ENCODE measurements around the gene CACNA1F. TPM values are rescaled to one million over a fixed set of nuclear protein-coding genes. Genes with fewer than 3 reads are reported as not detected.

The CACNA1F gene
- total and polyA plus RNA-seq, 4 donors = 0.10 to 0.55 (median 0.42) TPM

GRCh38 chrX:49186125-49187027, 46.8 kb downstream of the CACNA1F start, which contains the start of gene PRICKLE3:
Gene PRICKLE3, minus strand, starts transcription at chrX:49186373. Its CDS starts 76 bp downstream, at chrX:49186297.
- H3K27ac ChIP-seq (ENCODE audit: low read depth in 1 of 2, low read length in 1 of 2) = peak within 1 kb of the TSS; percentile 76 to 90
- 30 to 44% methylated on average over 11 to 62 of the region's 62 CpGs for WGBS, 2 donors
- H3K9me3 ChIP-seq (ENCODE audit: control insufficient read depth in 4 of 4, insufficient read depth in 3 of 4, low read length in 3 of 4) = peaks cover 0 to 2% (median 0%) of the 10 kb centered on the region in 4 donors
- H3K27me3 ChIP-seq (ENCODE audit: control insufficient read depth in 3 of 3, insufficient read depth in 3 of 3, low read length in 2 of 3) = no peaks in the 10 kb centered on the region
- peak; percentile 39 for TF ChIP-seq CTCF (IDR thresholded peaks at IDR 0.05; ENCODE audit: control extremely low read depth, extremely low read depth)
- H3K4me1 ChIP-seq (ENCODE audit: control insufficient read depth in 5 of 5, insufficient read depth in 5 of 5, low read length in 5 of 5) = peaks cover 0 to 6% (median 0%) of the 10 kb centered on the region in 5 donors
- ATAC-seq (ENCODE audit: insufficient read depth, low FRiP score) = peak; percentile 22
- DNase-seq = peak; percentile 54 to 73 (median 72)
- peak within 1 kb of the TSS; percentile 56 for H3K4me3 ChIP-seq
- H3K36me3 ChIP-seq (ENCODE audit: control insufficient read depth in 4 of 4, insufficient read depth in 4 of 4, low read length in 4 of 4) = peaks cover 0 to 5% (median 0%) of the 10 kb centered on the region in 4 donors
- no peak within 1 kb of the TSS for H3K9ac ChIP-seq (ENCODE audit: insufficient read depth in 1 of 2, low read length in 2 of 2)

- Histone ChIP-seq H3K27ac (ENCODE audit: low read depth in 1 of 2, low read length in 1 of 2) (peak overlapping the region; percentile 69 to 76), H3K4me3 (peak overlapping the region; percentile 27), H3K4me1 (ENCODE audit: control insufficient read depth in 5 of 5, insufficient read depth in 5 of 5, low read length in 5 of 5) (peaks cover 0 to 6% (median 0%) of the 10 kb centered on the region in 5 donors), H3K36me3 (ENCODE audit: control insufficient read depth in 4 of 4, insufficient read depth in 4 of 4, low read length in 4 of 4) (peaks cover 0 to 5% (median 0%) of the 10 kb centered on the region in 4 donors), H3K9me3 (ENCODE audit: control insufficient read depth in 4 of 4, insufficient read depth in 3 of 4, low read length in 3 of 4) (no peaks in the 10 kb centered on the region), H3K27me3 (ENCODE audit: control insufficient read depth in 3 of 3, insufficient read depth in 3 of 3, low read length in 2 of 3) (no peaks in the 10 kb centered on the region), H3K9ac (ENCODE audit: insufficient read depth in 1 of 2, low read length in 2 of 2) (no peak overlapping the region)
- DNase-seq (peak; percentile 87 to 90 (median 88)), ATAC-seq (ENCODE audit: insufficient read depth, low FRiP score) (peak; percentile 73)
- WGBS, 2 donors = 18 to 45% methylated on average over 30 to 46 of the region's 46 CpGs
- TF ChIP-seq CTCF (IDR thresholded peaks at IDR 0.05; ENCODE audit: control extremely low read depth, extremely low read depth) = no peak
These were observed 48.6 kb downstream of the CACNA1F start for GRCh38 chrX:49184294-49185281.

GRCh38 chrX:49183701-49184281, 49.3 kb downstream of the CACNA1F start:
- Histone ChIP-seq H3K4me3 (no peak overlapping the region), H3K4me1 (ENCODE audit: control insufficient read depth in 5 of 5, insufficient read depth in 5 of 5, low read length in 5 of 5) (peaks cover 0 to 6% (median 0%) of the 10 kb centered on the region in 5 donors), H3K9ac (ENCODE audit: insufficient read depth in 1 of 2, low read length in 2 of 2) (no peak overlapping the region), H3K36me3 (ENCODE audit: control insufficient read depth in 4 of 4, insufficient read depth in 4 of 4, low read length in 4 of 4) (peaks cover 0 to 12% (median 0%) of the 10 kb centered on the region in 4 donors), H3K27me3 (ENCODE audit: control insufficient read depth in 3 of 3, insufficient read depth in 3 of 3, low read length in 2 of 3) (no peaks in the 10 kb centered on the region), H3K9me3 (ENCODE audit: control insufficient read depth in 4 of 4, insufficient read depth in 3 of 4, low read length in 3 of 4) (no peaks in the 10 kb centered on the region), H3K27ac (ENCODE audit: low read depth in 1 of 2, low read length in 1 of 2) (peak overlapping the region in 1 of 2 donors; percentile 13)
- DNase-seq (no peak), ATAC-seq (ENCODE audit: insufficient read depth, low FRiP score) (no peak)
- TF ChIP-seq CTCF (IDR thresholded peaks at IDR 0.05; ENCODE audit: control extremely low read depth, extremely low read depth) = no peak
- WGBS, 2 donors = 85 to 95% methylated on average over 16 to 18 of the region's 18 CpGs

Data from lung (tissue), 12 donors.